Sigmoid colon (tissue), 4 donors: ENCODE measurements around the gene SIDT2.
A peak's percentile ranks its signal among the peaks of the same experiment; 100 is the strongest.

Source experiments
- CTCF ChIP-seq, 4 experiments: fragments of 450-650 bp in 3 of 4; fragments of 200-600 bp in 1 of 4; IDR thresholded peaks; one replicate each; pipeline ENCODE4 v1.5.1; 2016 to 2019; ENCODE audit warnings: antibody characterized with exemption in 4 of 4, mild to moderate bottlenecking in 3 of 4, moderate library complexity in 2 of 4
- EP300 ChIP-seq, 4 donors: sonication (generic); formaldehyde crosslinking; IDR thresholded peaks; one replicate each; pipeline ENCODE4 v1.6.1; 2017; ENCODE audit warnings: antibody characterized with exemption in 4 of 4
- POLR2A ChIP-seq, 2 donors: fragments of 450-650 bp; IDR thresholded peaks; one replicate each; pipeline ENCODE4 v1.6.1; 2016; ENCODE audit warnings: antibody characterized with exemption in 2 of 2, mild to moderate bottlenecking in 2 of 2, moderate library complexity in 2 of 2
- POLR2AphosphoS5 ChIP-seq, 4 donors: sonication (generic); formaldehyde crosslinking; IDR thresholded peaks; one replicate each; pipeline ENCODE4 v1.6.1; 2017; ENCODE audit warnings: antibody characterized with exemption in 4 of 4

GRCh38 chr11:117226388-117227385, 48.1 kb downstream of the SIDT2 start:
- TF ChIP-seq CTCF (IDR thresholded peaks at IDR 0.05) (peak in 3 of 4 experiments; percentile 74 to 95 (median 82)), POLR2A (IDR thresholded peaks at IDR 0.05) (no peak), POLR2AphosphoS5 (IDR thresholded peaks at IDR 0.05) (peak in 2 of 4 donors; percentile 34 to 53), EP300 (IDR thresholded peaks at IDR 0.05) (no peak)
